MM.1S (cell line): Measurements from ENCODE around the gene IFI27L2.

ENCODE experiments used
- DNase-seq: peaks from one replicate; pipeline ENCODE4 v3.0.0-alpha.2; 2015
- H2AFZ ChIP-seq: fragments of 300-600 bp; sonication (generic); 2 replicates; pipeline ENCODE4 v1.6.0; 2016; ENCODE audit warnings: antibody characterized with exemption, low read length
- H3F3A ChIP-seq: fragments of 300-600 bp; sonication (generic); 2 replicates; pipeline ENCODE4 v1.6.1; 2016; ENCODE audit warnings: mild to moderate bottlenecking, antibody characterized with exemption, low read length, moderate library complexity, mixed read lengths; ENCODE audit not compliant: insufficient read depth
- H3K27ac ChIP-seq: fragments of 300-600 bp; sonication (generic); 2 replicates; pipeline ENCODE4 v1.5.1; 2016; ENCODE audit warnings: mild to moderate bottlenecking, low read length
- H3K27me3 ChIP-seq: fragments of 300-600 bp; sonication (generic); replicated peaks from 2 replicates; pipeline ENCODE4 v1.6.0; 2016; ENCODE audit warnings: low read length; ENCODE audit not compliant: insufficient read depth
- H3K36me3 ChIP-seq: fragments of 300-600 bp; sonication (generic); replicated peaks from 2 replicates; pipeline ENCODE4 v1.6.1; 2016; ENCODE audit warnings: mild to moderate bottlenecking, low read length, mixed read lengths; ENCODE audit not compliant: insufficient read depth
- H3K4me1 ChIP-seq: fragments of 300-600 bp; sonication (generic); 2 replicates; pipeline ENCODE4 v1.6.1; 2016; ENCODE audit warnings: low read length, mixed read lengths
- H3K4me2 ChIP-seq: fragments of 300-600 bp; sonication (generic); 2 replicates; pipeline ENCODE4 v1.6.0; 2016; ENCODE audit warnings: low read depth, low read length
- H3K4me3 ChIP-seq: fragments of 300-600 bp; sonication (generic); 2 replicates; pipeline ENCODE4 v1.5.1; 2016; ENCODE audit warnings: low read length, mixed read lengths
- H3K79me2 ChIP-seq: fragments of 300-600 bp; sonication (generic); 2 replicates; pipeline ENCODE4 v1.6.1; 2016; ENCODE audit warnings: mixed run types, low read length, mixed read lengths
- H3K9ac ChIP-seq: fragments of 300-600 bp; sonication (generic); 2 replicates; pipeline ENCODE4 v1.6.1; 2016; ENCODE audit warnings: low read length, mixed read lengths
- H3K9me2 ChIP-seq: fragments of 300-600 bp; sonication (generic); replicated peaks from 2 replicates; pipeline ENCODE4 v1.6.1; 2016; ENCODE audit warnings: mild to moderate bottlenecking, low read length, mixed read lengths; ENCODE audit not compliant: insufficient read depth
- H3K9me3 ChIP-seq: fragments of 300-600 bp; sonication (generic); replicated peaks from 2 replicates; pipeline ENCODE4 v1.6.1; 2016; ENCODE audit warnings: mild to moderate bottlenecking, low read length, mixed read lengths; ENCODE audit not compliant: insufficient read depth
- H4K20me1 ChIP-seq: fragments of 300-600 bp; sonication (generic); 2 replicates; pipeline ENCODE4 v1.6.1; 2016; ENCODE audit warnings: mild to moderate bottlenecking, low read length, moderate library complexity, mixed read lengths; ENCODE audit not compliant: insufficient read depth
- EZH2 ChIP-seq: fragments of 300-600 bp; sonication (generic); optimal IDR thresholded peaks from 2 replicates; pipeline ENCODE3; 2017; ENCODE audit warnings: low read depth, mild to moderate bottlenecking, antibody characterized with exemption, low read length, mixed read lengths
- EZH2phosphoT487 ChIP-seq: fragments of 300-600 bp; sonication (generic); IDR thresholded peaks from 2 replicates; pipeline ENCODE4 v1.6.1; 2018; ENCODE audit warnings: antibody characterized with exemption, low read length
- TF ChIP-seq, protein P1 (sequence below): fragments of 300-600 bp; sonication (generic); IDR thresholded peaks from 2 replicates; pipeline ENCODE4 v1.5.1; 2016; ENCODE audit warnings: antibody characterized with exemption, low read length, mixed read lengths

Gene IFI27L2

DNA sequence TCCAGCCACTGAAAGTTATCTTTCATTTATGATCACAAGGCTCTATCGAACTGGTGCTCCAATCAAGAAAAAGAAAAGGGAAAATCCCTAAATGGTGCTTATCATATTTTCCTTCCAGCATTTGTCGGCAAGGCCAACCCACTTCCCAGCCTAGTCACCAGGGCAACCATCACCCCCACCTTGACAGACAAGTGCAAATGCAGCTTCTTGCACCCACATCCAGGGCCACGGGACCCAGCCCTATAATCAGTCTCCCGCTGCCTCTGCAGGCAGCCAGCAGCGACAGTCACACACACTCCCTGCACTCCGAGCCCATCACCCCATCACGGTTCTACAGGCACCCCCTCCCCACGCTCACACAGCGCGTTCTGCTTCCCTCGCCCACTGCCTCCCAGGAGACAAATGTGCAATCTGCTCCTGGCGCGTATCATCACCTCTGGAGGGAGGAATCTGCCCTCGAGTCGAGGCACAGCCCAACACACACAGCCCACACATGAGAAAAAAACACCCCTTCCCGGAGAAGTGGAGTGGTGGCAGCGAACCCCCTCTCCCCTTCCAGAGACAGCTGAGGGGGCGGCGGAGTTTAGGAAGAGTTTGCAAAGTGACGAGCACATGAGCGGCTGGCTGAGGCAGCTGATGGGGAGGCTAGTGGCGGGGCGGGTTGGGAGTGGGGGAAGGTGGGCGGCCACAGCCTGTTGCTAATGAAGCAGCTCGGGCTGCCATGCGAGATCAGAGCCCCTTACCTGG, 35.5 kb upstream of the IFI27L2 start:
- H2AFZ ChIP-seq: no peak overlapping the region
- no peak overlapping the region for H3K4me3 ChIP-seq
- H3K4me2 ChIP-seq: no peak overlapping the region

DNA sequence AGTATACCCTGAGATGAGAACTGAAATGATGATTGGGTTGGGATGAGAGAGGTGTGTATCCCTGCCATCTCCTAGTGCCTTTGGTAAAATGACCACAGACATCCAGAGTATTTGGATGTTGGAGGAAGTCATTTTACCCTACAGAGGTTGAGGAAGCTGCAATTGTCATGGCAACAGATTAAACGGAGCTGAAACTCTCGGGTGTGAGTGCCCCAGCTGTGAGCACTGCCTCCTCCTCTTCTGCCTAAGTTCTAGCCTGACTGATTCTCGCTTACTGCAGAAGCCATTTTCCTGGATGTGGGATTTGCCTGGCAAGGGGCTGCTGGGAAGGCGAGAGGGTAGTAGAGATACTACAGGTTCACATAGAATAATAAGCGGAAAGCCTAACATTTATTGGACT, 34.4 kb upstream of the IFI27L2 start:
- no peak overlapping the region for H3K4me3 ChIP-seq
- H3K27me3 ChIP-seq: no peaks in the 10 kb centered on the region
- H3K27ac ChIP-seq: no peak overlapping the region
- H3K79me2 ChIP-seq: no peaks in the 10 kb centered on the region
- H3K4me1 ChIP-seq: peaks cover 7% of the 10 kb centered on the region; the same call in 1 of the 2 replicates
- no peaks in the 10 kb centered on the region for H3F3A ChIP-seq
- no peaks in the 10 kb centered on the region for H3K36me3 ChIP-seq
- H3K9me2 ChIP-seq: no peaks in the 10 kb centered on the region
- TF ChIP-seq EZH2 (no peak), EZH2phosphoT487 (no peak)
- TF ChIP-seq, protein P1, sequence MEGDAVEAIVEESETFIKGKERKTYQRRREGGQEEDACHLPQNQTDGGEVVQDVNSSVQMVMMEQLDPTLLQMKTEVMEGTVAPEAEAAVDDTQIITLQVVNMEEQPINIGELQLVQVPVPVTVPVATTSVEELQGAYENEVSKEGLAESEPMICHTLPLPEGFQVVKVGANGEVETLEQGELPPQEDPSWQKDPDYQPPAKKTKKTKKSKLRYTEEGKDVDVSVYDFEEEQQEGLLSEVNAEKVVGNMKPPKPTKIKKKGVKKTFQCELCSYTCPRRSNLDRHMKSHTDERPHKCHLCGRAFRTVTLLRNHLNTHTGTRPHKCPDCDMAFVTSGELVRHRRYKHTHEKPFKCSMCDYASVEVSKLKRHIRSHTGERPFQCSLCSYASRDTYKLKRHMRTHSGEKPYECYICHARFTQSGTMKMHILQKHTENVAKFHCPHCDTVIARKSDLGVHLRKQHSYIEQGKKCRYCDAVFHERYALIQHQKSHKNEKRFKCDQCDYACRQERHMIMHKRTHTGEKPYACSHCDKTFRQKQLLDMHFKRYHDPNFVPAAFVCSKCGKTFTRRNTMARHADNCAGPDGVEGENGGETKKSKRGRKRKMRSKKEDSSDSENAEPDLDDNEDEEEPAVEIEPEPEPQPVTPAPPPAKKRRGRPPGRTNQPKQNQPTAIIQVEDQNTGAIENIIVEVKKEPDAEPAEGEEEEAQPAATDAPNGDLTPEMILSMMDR: no peak
- H2AFZ ChIP-seq: no peak overlapping the region
- H4K20me1 ChIP-seq: no peaks in the 10 kb centered on the region
- DNase-seq: no peak
- H3K9me3 ChIP-seq: no peaks in the 10 kb centered on the region
- no peak overlapping the region for H3K9ac ChIP-seq
- no peak overlapping the region for H3K4me2 ChIP-seq

More for the DNA sequence above, 35.5 kb upstream of the IFI27L2 start:
- peaks cover 7% of the 10 kb centered on the region; the same call in 1 of the 2 replicates for H3K4me1 ChIP-seq
- H3K27ac ChIP-seq: no peak overlapping the region
- TF ChIP-seq EZH2 (no peak), EZH2phosphoT487 (no peak)
- TF ChIP-seq, protein P1: no peak
- no peak for DNase-seq
- H3F3A ChIP-seq: no peaks in the 10 kb centered on the region
- no peaks in the 10 kb centered on the region for H3K9me3 ChIP-seq
- H3K9ac ChIP-seq: no peak overlapping the region
- no peaks in the 10 kb centered on the region for H3K36me3 ChIP-seq
- H3K79me2 ChIP-seq: no peaks in the 10 kb centered on the region
- H3K27me3 ChIP-seq: no peaks in the 10 kb centered on the region
- no peaks in the 10 kb centered on the region for H3K9me2 ChIP-seq
- no peaks in the 10 kb centered on the region for H4K20me1 ChIP-seq

DNA sequence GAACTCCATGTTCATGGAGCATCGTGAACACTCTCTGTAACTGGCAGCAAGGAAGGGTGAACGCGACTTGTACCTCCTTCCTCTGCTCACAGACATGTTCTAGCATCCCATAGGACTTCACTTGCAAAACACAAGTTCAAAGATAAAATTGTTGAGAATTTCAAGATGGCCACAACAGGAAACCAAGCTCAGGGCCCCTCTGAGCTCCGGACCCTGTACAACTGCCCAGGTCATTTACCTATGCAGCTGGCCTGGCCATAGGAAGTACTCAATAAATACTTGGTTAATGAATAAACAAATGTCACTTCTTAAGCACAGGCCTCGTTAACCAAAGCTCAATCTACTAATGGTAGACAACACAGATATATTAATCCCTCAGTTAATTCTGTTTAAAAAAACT, 33.1 kb upstream of the IFI27L2 start:
- Histone ChIP-seq H3K4me3 (no peak overlapping the region), H3K27ac (no peak overlapping the region), H3K9me3 (no peaks in the 10 kb centered on the region), H3K4me2 (no peak overlapping the region), H3K9me2 (no peaks in the 10 kb centered on the region), H3F3A (0 out of 2 replicates have a peak, but pooled peaks cover 4% of the 10 kb centered on the region), H3K79me2 (no peaks in the 10 kb centered on the region), H4K20me1 (no peaks in the 10 kb centered on the region), H3K36me3 (no peaks in the 10 kb centered on the region), H3K27me3 (no peaks in the 10 kb centered on the region), H2AFZ (no peak overlapping the region), H3K4me1 (peaks cover 15% of the 10 kb centered on the region), H3K9ac (no peak overlapping the region)
- no peak for DNase-seq
- TF ChIP-seq EZH2phosphoT487 (no peak), EZH2 (no peak)
- TF ChIP-seq, protein P1: no peak
